HAP-1 (cell line): Measurements from ENCODE around the gene MRPS34.

Experiments
- DNase-seq, 2 experiments: peaks; one replicate each; pipeline ENCODE4 v3.0.0-alpha.2; 2016 to 2020; ENCODE audit warnings: low spot score in 2 of 2
- H3K27me3 ChIP-seq: fragments of 250-450 bp; sonication (Bioruptor Pico); 2 replicates; pipeline ENCODE4 v1.5.1; 2020; ENCODE audit warnings: low read depth, mild to moderate bottlenecking, moderate library complexity
- H3K36me3 ChIP-seq: fragments of 250-450 bp; sonication (Bioruptor Pico); replicated peaks from 2 replicates; pipeline ENCODE4 v1.5.1; 2020; ENCODE audit warnings: mild to moderate bottlenecking
- H3K4me1 ChIP-seq: fragments of 250-450 bp; sonication (Bioruptor Pico); 2 replicates; pipeline ENCODE4 v1.5.1; 2020; ENCODE audit warnings: mild to moderate bottlenecking
- H3K4me3 ChIP-seq: fragments of 250-450 bp; sonication (Bioruptor Pico); 2 replicates; pipeline ENCODE4 v1.5.1; 2020; ENCODE audit warnings: mild to moderate bottlenecking, moderate library complexity
- H3K9me3 ChIP-seq: fragments of 250-450 bp; sonication (Bioruptor Pico); 2 replicates; pipeline ENCODE4 v1.5.1; 2020; ENCODE audit warnings: mild to moderate bottlenecking, moderate library complexity
- in situ Hi-C: fragments of 300-500 bp; cut with MboI; formaldehyde crosslinking; loops from 3 replicates; pipeline ENCODE4 v1.14.3; 2020; ENCODE audit warnings: low sequenced_read_pairs, inconsistent platforms, mixed read lengths

Gene MRPS34

DNA sequence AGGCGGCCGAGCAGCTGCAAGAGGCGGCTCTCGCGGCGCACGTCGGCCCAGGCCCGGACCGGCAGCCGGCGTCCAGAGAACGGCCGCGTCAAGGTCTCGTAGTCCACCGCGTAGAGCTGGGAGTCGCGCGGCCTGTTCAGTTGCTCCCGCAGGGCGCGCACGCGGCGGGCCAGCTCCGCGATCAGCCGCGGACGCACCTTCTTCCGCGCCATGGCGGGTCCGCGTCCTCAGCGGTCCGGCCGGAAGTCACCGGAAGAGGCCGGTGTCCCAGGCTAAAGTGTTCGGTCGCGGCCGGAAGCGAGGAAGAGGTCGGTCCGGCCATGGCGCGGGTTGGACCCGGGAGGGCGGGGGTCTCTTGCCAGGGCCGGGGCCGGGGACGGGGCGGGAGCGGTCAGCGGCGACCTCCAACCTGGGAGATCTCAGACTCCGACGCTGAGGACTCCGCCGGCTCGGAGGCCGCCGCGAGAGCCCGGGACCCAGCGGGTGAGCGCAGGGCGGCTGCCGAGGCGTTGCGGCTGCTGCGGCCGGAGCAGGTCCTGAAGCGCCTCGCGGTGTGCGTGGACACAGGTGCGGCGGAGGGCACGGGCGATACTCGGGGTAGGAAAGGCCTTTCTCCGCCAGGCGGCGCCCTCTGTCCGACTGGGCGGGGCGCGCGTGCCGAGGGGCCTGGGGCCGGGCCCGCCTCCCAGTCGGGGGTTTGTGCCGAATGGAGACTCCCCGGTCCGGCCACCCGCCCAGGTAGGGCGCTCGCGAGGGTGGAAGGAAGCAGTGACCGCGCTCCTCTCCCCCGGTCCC, at the start of gene MRPS34:
TSS of gene MRPS34 (minus strand) at position 227 of the 795 bp plus-strand sequence. CDS start at position 212, 15 bp downstream.
- Histone ChIP-seq H3K9me3 (no peaks in the 10 kb centered on the region), H3K4me3 (peak within 1 kb of the TSS; percentile 86), H3K36me3 (peaks cover 57% of the 10 kb centered on the region), H3K4me1 (peaks cover 6% of the 10 kb centered on the region; the same call in 1 of the 2 replicates), H3K27me3 (no peaks in the 10 kb centered on the region)
- DNase-seq, result peak; percentile 72 to 91
- in situ Hi-C loops, result loop anchor here (5.0 kb wide), 1 partner anchor 66 kb away; the partner anchor contains the start of gene MAPK8IP3

DNA sequence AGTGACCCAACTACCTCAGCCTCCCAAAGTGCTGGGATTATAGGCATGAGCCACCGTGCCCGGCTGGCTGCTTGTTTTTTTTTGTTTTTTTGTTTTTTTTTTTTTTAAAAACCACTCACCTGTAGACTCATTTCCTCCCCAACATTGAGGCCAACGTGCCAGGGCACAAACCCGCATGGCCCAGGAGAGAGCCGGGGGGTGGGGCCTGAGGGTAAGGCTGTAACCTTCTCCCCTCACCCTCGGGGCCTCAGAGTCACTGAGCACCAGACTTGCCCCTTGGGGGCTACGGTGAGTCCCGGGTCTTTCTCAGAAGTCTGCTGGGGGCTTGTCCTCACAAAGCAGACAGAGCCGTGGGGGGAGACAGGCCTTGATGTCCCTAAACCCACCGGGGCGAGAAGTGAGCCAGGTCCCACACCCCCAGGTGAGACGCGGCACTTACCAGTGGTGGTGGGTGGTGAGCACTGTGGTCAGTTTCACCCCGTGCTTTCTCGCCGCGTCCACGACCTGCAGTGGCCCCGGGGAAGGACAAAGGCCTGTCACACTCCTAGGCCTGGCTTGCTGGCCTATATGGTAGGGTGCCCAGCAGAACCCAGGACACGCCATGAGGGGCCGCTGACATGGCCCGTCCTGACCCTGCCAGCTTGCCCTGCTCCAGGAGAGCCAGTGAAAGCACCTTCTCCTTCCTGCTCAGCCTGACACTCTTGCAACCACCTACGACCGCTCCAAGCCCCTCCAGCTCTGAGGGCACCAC, 49.1 kb upstream of the MRPS34 start:
- in situ Hi-C loops, result no loop called here
- DNase-seq, result no peak
- H3K4me1 ChIP-seq, result no peaks in the 10 kb centered on the region
- no peak overlapping the region for H3K4me3 ChIP-seq
- H3K9me3 ChIP-seq, result no peaks in the 10 kb centered on the region
- peaks cover 1% of the 10 kb centered on the region; the same call in 1 of the 2 replicates for H3K36me3 ChIP-seq
- H3K27me3 ChIP-seq, result no peaks in the 10 kb centered on the region

DNA sequence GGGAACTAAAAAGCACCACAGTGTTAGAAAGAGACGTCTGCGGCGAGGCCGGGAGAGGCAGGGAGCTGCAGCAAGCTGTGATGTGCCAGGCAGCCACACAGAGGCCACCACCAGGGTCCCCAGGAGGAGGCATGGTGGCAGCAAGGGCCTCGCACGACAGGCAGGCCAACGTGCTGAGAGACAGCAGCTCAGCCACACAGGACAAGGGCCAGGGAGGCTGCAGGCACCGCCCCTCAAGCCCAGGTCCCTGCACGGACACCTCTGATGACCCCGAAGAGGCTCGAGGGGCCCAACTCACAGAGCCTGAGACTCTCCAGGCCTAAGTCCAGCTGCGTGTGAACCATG, 48.0 kb upstream of the MRPS34 start:
- Histone ChIP-seq H3K4me1 (no peaks in the 10 kb centered on the region), H3K27me3 (no peaks in the 10 kb centered on the region), H3K9me3 (no peaks in the 10 kb centered on the region), H3K4me3 (no peak overlapping the region), H3K36me3 (peaks cover 10% of the 10 kb centered on the region; the same call in 1 of the 2 replicates)
- no peak for DNase-seq
- in situ Hi-C loops, result no loop called here

DNA sequence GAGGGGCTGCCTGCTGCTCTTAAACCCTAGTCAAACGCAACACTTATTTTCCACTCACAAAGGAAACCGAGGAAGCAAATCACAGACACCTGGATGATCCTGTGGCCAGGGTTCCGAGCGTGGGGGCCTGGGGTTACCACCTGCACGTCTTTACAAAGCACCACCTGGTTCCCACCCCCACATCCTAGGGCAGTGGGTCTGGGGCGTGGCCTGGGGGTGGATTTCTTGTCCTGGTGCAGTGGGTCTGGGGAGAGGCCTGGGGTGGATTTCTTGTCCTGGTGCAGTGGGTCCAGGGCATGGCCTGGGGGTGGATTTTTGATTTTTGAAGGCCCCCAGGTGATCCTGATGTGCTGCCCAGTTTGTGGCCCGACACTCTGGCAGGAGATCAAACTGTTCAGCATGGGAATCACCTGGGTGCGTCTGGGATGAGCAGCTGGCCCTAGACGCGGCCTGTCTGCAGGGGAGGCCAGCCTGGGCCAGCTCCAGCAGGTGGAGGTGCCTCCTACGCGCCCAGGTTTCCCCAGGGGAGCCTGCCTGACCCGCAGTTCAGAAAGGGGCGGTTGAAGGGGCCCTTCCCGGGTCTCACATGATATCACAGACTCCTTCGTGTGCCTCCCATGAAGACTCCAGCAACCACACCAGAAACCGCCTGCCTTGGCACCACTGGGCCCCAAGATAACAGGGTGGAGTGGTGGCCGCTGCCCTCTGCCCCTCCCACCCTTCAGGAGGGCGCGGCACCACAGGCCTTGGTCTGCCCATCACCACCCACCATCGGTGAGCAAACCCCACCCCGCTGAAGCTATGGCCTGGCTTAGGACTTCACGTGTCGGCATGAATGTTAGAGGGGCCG, 47.4 kb upstream of the MRPS34 start:
- no peak for DNase-seq
- Histone ChIP-seq H3K4me3 (no peak overlapping the region), H3K4me1 (no peaks in the 10 kb centered on the region), H3K27me3 (no peaks in the 10 kb centered on the region), H3K36me3 (peaks cover 10% of the 10 kb centered on the region; the same call in 1 of the 2 replicates), H3K9me3 (no peaks in the 10 kb centered on the region)
- in situ Hi-C loops, result no loop called here

DNA sequence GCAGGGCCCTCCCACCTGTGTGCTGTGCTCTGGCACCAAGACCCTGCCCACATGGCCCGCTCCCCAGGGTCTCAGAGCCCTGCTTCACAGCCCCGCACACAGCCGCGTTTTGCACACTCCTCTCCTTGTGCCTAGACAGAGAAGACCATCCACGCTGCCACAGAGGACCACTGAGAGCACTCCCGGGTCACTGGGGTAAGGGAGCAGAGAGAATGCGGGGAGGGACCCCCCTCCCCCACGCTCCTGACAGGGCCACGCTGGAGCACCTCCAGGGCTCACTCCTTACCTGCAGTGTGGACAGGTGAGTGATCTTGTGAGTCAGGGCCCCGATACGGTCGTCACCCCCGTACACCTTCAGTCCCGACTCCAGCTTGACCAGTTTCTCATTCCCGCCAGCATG, 46.7 kb upstream of the MRPS34 start:
- no peaks in the 10 kb centered on the region for H3K4me1 ChIP-seq
- no peak for DNase-seq
- H3K36me3 ChIP-seq, result peaks cover 10% of the 10 kb centered on the region; the same call in 1 of the 2 replicates
- no peak overlapping the region for H3K4me3 ChIP-seq
- in situ Hi-C loops, result no loop called here
- no peaks in the 10 kb centered on the region for H3K9me3 ChIP-seq
- no peaks in the 10 kb centered on the region for H3K27me3 ChIP-seq

DNA sequence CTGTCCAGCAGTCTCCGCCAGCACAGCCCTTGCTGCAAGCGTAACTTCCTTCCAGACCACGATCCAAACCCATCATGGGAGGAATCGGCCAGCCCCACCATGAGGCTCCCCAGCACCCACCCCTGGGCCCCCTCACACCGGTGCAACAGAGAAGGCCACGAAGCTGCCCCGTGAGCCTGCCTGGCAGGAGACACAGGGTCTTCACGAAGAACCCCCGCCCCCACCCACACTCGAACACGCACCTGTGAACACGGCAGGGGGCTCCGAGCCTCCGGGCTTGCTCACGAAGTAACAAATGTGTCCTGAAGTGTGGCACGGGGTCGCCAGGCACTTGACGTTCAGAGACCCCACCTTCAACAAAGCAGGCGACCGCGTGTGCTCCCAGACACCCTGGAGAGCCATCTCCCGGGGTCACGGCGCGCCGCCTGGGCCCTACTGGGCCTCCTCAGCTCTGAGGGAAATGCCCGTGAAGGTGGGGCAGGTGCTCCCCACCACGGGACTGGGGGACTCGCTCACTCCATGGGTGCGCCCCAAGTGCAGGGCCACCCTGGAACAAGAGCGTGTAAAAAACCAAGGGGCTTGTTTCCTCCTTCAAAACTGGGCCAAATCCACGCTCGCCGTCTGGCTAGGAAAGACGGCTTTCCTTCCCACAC, 46.1 kb upstream of the MRPS34 start:
- in situ Hi-C loops, result no loop called here
- no peak overlapping the region for H3K4me3 ChIP-seq

DNA sequence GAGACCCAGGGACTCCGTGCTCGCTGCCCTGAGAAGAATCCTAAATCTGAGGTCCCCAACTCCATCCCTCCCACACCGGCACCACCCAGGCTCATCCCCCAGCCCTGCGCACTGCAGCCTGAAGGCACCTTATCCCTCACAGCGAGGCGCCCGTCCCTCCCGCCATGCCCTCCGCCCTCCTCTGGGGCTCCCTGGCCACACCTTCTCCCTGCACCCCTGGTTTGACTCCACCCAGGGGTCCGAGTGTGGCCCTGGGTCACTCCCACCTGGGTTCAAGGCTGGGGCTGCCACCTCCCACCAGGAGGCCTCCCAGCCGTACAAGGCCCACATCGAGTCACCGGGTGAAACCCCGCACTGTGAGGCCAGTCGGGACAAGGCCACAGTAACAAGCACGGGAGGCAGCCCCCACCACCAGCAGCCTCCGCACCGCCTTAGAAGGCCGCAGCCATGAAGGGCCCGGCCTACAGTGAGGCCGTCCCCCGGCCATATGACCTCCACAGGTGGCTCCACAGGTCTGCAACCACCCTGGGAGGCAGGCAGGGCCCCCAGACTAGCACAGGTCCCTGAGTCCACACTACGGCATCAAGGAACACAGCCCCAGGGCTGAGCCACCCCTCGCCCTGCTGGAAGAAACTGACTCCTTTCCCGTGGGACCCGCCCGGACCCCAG, 45.4 kb upstream of the MRPS34 start:
- peaks cover 10% of the 10 kb centered on the region; the same call in 1 of the 2 replicates for H3K36me3 ChIP-seq

More for the DNA sequence above, 46.1 kb upstream of the MRPS34 start:
- no peaks in the 10 kb centered on the region for H3K27me3 ChIP-seq
- no peak for DNase-seq
- no peaks in the 10 kb centered on the region for H3K4me1 ChIP-seq
- peaks cover 10% of the 10 kb centered on the region; the same call in 1 of the 2 replicates for H3K36me3 ChIP-seq
- H3K9me3 ChIP-seq, result no peaks in the 10 kb centered on the region

DNA sequence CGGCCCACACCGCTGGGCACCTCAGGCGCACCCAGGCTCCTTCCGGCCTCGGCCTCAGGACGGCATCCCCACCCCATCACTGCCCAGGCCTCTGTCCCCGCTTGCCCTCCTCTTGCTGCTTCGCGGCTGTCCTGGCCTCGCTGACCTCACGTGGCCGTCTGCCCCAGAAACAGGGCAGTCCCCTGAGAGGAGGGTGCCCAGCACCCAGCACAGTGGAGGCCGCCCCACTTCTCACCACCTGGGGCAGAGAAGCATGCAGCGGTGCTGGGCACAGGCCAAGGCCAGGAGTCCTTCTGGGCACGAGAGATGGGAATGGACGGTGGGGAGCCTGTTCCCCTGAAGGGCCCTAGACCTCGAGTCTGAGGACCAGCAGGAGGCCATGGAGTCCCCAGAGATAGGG, 44.8 kb upstream of the MRPS34 start:
- Histone ChIP-seq H3K4me3 (no peak overlapping the region), H3K36me3 (peaks cover 10% of the 10 kb centered on the region; the same call in 1 of the 2 replicates), H3K4me1 (no peaks in the 10 kb centered on the region), H3K27me3 (no peaks in the 10 kb centered on the region), H3K9me3 (no peaks in the 10 kb centered on the region)
- DNase-seq, result no peak
- in situ Hi-C loops, result no loop called here

More for the DNA sequence above, 45.4 kb upstream of the MRPS34 start:
- in situ Hi-C loops, result no loop called here
- Histone ChIP-seq H3K4me3 (no peak overlapping the region), H3K27me3 (no peaks in the 10 kb centered on the region), H3K9me3 (no peaks in the 10 kb centered on the region), H3K4me1 (no peaks in the 10 kb centered on the region)
- DNase-seq, result no peak

DNA sequence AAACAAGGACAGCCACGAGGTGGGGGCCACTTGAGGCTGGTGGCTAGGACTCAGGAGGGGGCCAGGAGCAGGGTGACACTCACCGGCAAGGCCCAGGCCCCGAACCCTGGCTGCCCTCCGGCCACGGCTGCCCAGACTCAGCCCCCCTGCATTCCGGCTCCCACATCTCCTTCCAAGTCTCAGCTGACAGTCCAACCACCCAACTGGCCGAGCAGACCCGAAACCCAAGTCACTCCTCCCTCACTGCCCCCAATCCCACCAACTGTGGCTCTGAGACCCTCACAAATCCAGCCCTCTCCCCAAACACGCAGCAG, 44.3 kb upstream of the MRPS34 start:
- no peak overlapping the region for H3K4me3 ChIP-seq
- H3K27me3 ChIP-seq, result no peaks in the 10 kb centered on the region
- H3K36me3 ChIP-seq, result peaks cover 10% of the 10 kb centered on the region; the same call in 1 of the 2 replicates
- no peak for DNase-seq
- H3K4me1 ChIP-seq, result no peaks in the 10 kb centered on the region
- in situ Hi-C loops, result no loop called here
- H3K9me3 ChIP-seq, result no peaks in the 10 kb centered on the region

DNA sequence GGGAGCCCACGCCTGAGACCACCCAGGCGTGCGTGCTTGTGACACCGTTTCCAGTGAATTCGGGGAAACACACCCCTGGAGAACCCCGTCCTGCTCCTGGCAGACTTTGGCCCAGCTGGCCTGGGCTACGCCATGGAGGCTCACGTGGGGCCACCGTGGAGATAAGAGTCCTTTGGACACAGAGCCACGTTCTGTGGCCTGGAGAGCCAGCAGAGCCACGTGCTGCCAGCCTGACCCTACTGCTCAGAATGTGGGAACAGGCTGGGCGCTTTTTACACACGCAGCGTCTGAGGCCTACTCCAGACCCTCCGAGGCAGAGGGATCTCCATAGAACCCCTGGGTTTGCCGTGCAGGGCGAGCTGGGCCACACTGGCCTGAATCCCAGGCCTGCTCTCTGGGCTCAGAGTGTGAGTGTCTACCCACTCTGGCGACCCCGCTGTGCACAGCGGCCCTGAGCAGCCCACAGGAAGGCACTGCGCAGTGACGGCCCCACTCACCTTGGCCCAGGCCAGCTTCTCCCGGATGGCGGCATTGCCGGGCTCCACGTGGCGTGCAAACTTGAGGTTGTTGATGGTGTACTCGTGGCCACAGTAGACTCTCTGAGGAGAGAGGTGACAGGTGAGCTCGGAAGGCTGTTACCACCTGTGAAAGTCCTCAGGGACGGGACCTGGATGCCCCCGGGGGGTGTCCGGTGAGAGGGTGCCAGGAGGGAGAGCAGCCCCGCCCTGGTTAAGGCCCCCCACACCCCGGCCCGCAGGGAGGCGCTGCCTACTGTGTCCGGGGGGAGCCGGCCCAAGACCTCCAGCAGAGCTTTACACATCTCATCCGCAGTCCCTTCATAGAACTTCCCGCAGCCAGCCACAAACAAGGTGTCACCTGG, 43.7 kb upstream of the MRPS34 start:
- in situ Hi-C loops, result no loop called here
- Histone ChIP-seq H3K9me3 (no peaks in the 10 kb centered on the region), H3K4me1 (no peaks in the 10 kb centered on the region), H3K36me3 (peaks cover 10% of the 10 kb centered on the region; the same call in 1 of the 2 replicates), H3K27me3 (no peaks in the 10 kb centered on the region), H3K4me3 (no peak overlapping the region)
- DNase-seq, result no peak

DNA sequence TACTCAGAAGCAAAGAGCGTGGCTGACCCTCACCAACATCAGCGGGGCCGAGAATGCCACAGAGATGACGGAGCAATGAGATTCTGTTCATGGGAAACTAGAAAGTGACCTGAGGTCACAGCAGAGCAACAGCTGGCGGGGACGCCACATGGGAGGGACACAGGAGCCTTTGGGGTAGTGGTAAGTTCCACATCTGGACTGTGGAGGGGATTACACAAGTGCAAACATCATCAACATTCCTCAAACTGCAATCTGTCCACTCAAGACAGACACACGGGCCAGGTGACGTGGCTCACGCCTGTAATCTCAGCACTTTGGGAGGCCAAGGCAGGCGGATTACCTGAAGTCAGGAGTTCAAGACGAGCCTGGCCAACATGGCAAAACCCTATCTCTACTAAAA, 42.5 kb upstream of the MRPS34 start:
- H3K4me1 ChIP-seq, result no peaks in the 10 kb centered on the region
- no peaks in the 10 kb centered on the region for H3K27me3 ChIP-seq
- DNase-seq, result no peak
- H3K4me3 ChIP-seq, result no peak overlapping the region
- no peaks in the 10 kb centered on the region for H3K9me3 ChIP-seq
- in situ Hi-C loops, result no loop called here
- H3K36me3 ChIP-seq, result peaks cover 10% of the 10 kb centered on the region; the same call in 1 of the 2 replicates

DNA sequence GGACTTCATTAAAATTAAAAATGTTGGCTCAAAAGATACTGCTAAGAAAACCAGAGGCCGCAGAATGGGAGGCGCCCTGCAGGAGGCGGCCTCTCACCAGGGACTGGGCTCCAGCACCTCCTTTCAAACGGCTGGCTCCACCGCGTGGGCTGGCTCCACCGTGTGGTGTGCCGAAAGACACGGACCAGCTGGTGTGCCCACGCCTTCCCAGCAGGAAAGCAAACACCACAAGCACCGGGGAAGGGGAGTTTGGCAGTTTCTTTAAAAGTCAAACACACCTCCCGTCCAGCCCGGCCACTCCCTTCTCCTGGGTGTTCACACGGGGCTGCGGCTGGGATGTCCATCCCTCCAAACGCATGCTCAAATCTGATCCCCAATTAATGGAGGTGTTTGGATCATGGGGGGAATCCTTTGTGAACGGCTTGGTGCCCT, 39.8 kb upstream of the MRPS34 start:
- H3K4me1 ChIP-seq, result no peaks in the 10 kb centered on the region
- in situ Hi-C loops, result no loop called here
- H3K36me3 ChIP-seq, result peaks cover 25% of the 10 kb centered on the region
- no peaks in the 10 kb centered on the region for H3K27me3 ChIP-seq
- no peaks in the 10 kb centered on the region for H3K9me3 ChIP-seq
- H3K4me3 ChIP-seq, result no peak overlapping the region
- peak; percentile 6 to 66 for DNase-seq
